HEK293 (cell line): Measurements from ENCODE around the gene CRIP2.

ENCODE experiments used
- CTCF ChIA-PET: fragments of 350-600 bp; formaldehyde crosslinking; extraction: SDS; loops from one replicate; lab custom pipeline; 2021; ENCODE audit warnings: antibody characterized with exemption; lab: Yijun Ruan, JAX
- POLR2A ChIA-PET: fragments of 300-600 bp; formaldehyde crosslinking; extraction: SDS; loops from one replicate; lab custom pipeline; 2020; ENCODE audit warnings: antibody characterized with exemption, inconsistent platforms; lab: Yijun Ruan, JAX
- H3K27ac ChIP-seq: fragments of 200-500 bp; sonication (Bioruptor generic); 2 replicates; pipeline ENCODE4 v1.5.1; 2014; ENCODE audit warnings: low read depth, low read length, control low read depth, inconsistent platforms; ENCODE audit errors: extremely low read depth
- H3K36me3 ChIP-seq, 2 experiments: fragments of 200-500 bp in 1 of 2; sonication (Bioruptor generic) in 1 of 2; 1 replicate in 1 of 2; 2 replicates in 1 of 2; pipeline ENCODE4 v1.5.1; 2014 to 2017; ENCODE audit warnings: inconsistent platforms in 2 of 2, low read length in 2 of 2; ENCODE audit not compliant: control insufficient read depth in 2 of 2, insufficient read depth in 1 of 2
- H3K4me1 ChIP-seq: fragments of 200-500 bp; sonication (Bioruptor generic); 2 replicates; pipeline ENCODE4 v1.5.1; 2014; ENCODE audit warnings: mild to moderate bottlenecking, low read length, inconsistent platforms; ENCODE audit not compliant: control insufficient read depth, insufficient read depth
- H3K4me3 ChIP-seq: 2 replicates; pipeline ENCODE4 v1.5.1; 2011; ENCODE audit warnings: low read depth, mild to moderate bottlenecking, control low read depth, low read length, moderate library complexity
- H3K9me3 ChIP-seq: fragments of 200-500 bp; sonication (Bioruptor generic); 2 replicates; pipeline ENCODE4 v1.5.1; 2014; ENCODE audit warnings: low read depth, low read length, inconsistent platforms; ENCODE audit not compliant: control insufficient read depth, insufficient read depth
- EGR2 ChIP-seq: fragments of 450-650 bp; formaldehyde crosslinking; IDR thresholded peaks from 2 replicates; pipeline ENCODE4 v1.5.1; 2016; ENCODE audit warnings: low read depth, missing biosample characterization, missing genetic modification characterization
- GLI2 ChIP-seq: fragments of 450-650 bp; formaldehyde crosslinking; IDR thresholded peaks from 2 replicates; pipeline ENCODE4; 2017; ENCODE audit warnings: missing biosample characterization, missing genetic modification characterization, low read depth, borderline replicate concordance
- KLF16 ChIP-seq: fragments of 450-650 bp; formaldehyde crosslinking; IDR thresholded peaks from 2 replicates; pipeline ENCODE4 v1.5.1; 2017; ENCODE audit warnings: missing biosample characterization, missing genetic modification characterization
- OSR2 ChIP-seq: fragments of 450-650 bp; formaldehyde crosslinking; IDR thresholded peaks from 2 replicates; pipeline ENCODE4 v1.5.1; 2016; ENCODE audit warnings: missing biosample characterization, missing genetic modification characterization
- SETDB1 ChIP-seq: IDR thresholded peaks from one replicate; pipeline ENCODE4 v1.6.1; 2017; ENCODE audit warnings: mild to moderate bottlenecking, low read length, moderate library complexity, mixed read lengths; ENCODE audit not compliant: insufficient read length
- WT1 ChIP-seq: fragments of 450-650 bp; formaldehyde crosslinking; IDR thresholded peaks from 2 replicates; pipeline ENCODE4 v1.5.1; 2016; ENCODE audit warnings: missing biosample characterization, missing genetic modification characterization
- YY1 ChIP-seq: fragments of 450-650 bp; formaldehyde crosslinking; IDR thresholded peaks from 2 replicates; pipeline ENCODE4 v1.5.1; 2018; ENCODE audit warnings: missing biosample characterization, missing genetic modification characterization
- ZBTB11 ChIP-seq: fragments of 450-650 bp; formaldehyde crosslinking; conservative IDR thresholded peaks from 2 replicates; pipeline ENCODE4 v1.5.1; 2016; ENCODE audit warnings: low read depth, missing biosample characterization, missing genetic modification characterization
- ZBTB48 ChIP-seq: fragments of 450-650 bp; formaldehyde crosslinking; IDR thresholded peaks from 2 replicates; pipeline ENCODE4 v1.5.1; 2016; ENCODE audit warnings: missing biosample characterization, missing genetic modification characterization
- ZBTB7A ChIP-seq: fragments of 450-650 bp; formaldehyde crosslinking; IDR thresholded peaks from 2 replicates; pipeline ENCODE4 v1.5.1; 2016; ENCODE audit warnings: low read depth, missing biosample characterization, missing genetic modification characterization
- ZBTB8A ChIP-seq: fragments of 450-650 bp; formaldehyde crosslinking; IDR thresholded peaks from 2 replicates; pipeline ENCODE4 v1.5.1; 2016; ENCODE audit warnings: missing biosample characterization, missing genetic modification characterization
- ZNF157 ChIP-seq: fragments of 450-650 bp; formaldehyde crosslinking; IDR thresholded peaks from 2 replicates; pipeline ENCODE4 v1.5.1; 2016; ENCODE audit warnings: missing biosample characterization, missing genetic modification characterization
- ZNF24 ChIP-seq: fragments of 450-650 bp; formaldehyde crosslinking; IDR thresholded peaks from 2 replicates; pipeline ENCODE4 v1.5.1; 2016; ENCODE audit warnings: missing biosample characterization, missing genetic modification characterization
- ZNF366 ChIP-seq: fragments of 450-650 bp; formaldehyde crosslinking; conservative IDR thresholded peaks from 2 replicates; pipeline ENCODE4 v1.5.1; 2016; ENCODE audit warnings: missing biosample characterization, missing genetic modification characterization
- ZNF561 ChIP-seq: fragments of 450-650 bp; IDR thresholded peaks from 2 replicates; pipeline ENCODE4 v1.5.1; 2018; ENCODE audit warnings: missing biosample characterization, missing genetic modification characterization, borderline replicate concordance
- ZNF610 ChIP-seq: fragments of 450-650 bp; formaldehyde crosslinking; IDR thresholded peaks from 2 replicates; pipeline ENCODE4 v1.5.1; 2016; ENCODE audit warnings: missing biosample characterization, missing genetic modification characterization, borderline replicate concordance
- ZNF654 ChIP-seq: fragments of 450-650 bp; formaldehyde crosslinking; IDR thresholded peaks from 2 replicates; pipeline ENCODE4 v1.5.1; 2016; ENCODE audit warnings: low read depth, missing biosample characterization, missing genetic modification characterization
- ZNF701 ChIP-seq: fragments of 450-650 bp; formaldehyde crosslinking; IDR thresholded peaks from 2 replicates; pipeline ENCODE4 v1.5.1; 2016; ENCODE audit warnings: missing biosample characterization, missing genetic modification characterization
- TF ChIP-seq, protein P1 (sequence below): fragments of 450-650 bp; formaldehyde crosslinking; IDR thresholded peaks from 2 replicates; pipeline ENCODE4 v1.5.1; 2016; ENCODE audit warnings: missing biosample characterization, missing genetic modification characterization
- TF ChIP-seq, protein P2 (sequence below): fragments of 450-650 bp; formaldehyde crosslinking; IDR thresholded peaks from 2 replicates; pipeline ENCODE4 v1.5.1; 2016; ENCODE audit warnings: missing biosample characterization, missing genetic modification characterization
- TF ChIP-seq, protein P3 (sequence below): fragments of 450-650 bp; formaldehyde crosslinking; IDR thresholded peaks from 2 replicates; pipeline ENCODE4 v1.5.1; 2016; ENCODE audit warnings: missing biosample characterization, missing genetic modification characterization

CRIP2 gene

GRCh38 chr14:105488781-105489541, 14.3 kb downstream of the CRIP2 start (continued):
- TF ChIP-seq ZNF157 (tag by site-specific recombination): no peak
- TF ChIP-seq, all 188 proteins: peak for 0

DNA sequence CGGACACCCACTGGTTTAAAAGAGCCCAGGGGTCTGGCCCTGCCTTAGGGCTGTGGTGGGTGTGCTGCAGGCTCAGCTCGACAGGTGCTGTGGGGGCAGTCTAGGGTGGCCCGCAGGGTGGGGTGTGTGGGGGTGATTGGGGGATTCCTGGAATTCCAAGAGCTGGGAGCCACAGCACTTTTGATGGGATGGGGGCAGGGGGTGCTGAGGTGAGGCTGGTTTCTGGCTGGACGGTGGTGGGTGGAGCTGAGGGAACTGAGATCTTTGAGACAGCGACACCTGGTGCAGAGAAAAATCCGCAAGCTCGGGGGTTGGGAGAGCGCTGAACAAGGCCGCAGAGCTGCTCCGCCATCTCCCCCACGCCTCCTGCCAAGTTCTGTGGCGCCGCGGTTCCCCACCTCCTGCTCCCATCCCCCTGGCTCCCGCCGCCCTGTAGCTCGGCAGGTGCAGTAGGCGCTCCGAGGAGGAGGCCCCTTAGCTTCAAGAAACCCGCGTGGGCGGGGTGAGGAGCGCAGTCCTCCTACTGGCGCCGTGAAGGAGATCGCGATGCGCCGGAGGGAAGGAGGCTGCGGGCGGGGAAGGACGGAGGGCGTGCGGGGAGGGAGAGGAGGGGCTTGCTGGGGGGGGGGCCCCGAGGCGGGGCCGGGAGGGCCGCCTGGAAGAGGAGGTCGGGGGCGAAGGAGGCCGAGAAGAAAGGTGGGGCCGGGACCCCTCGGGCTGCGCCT, 15.1 kb downstream of the CRIP2 start:
- peaks cover 0 to 18% of the 10 kb centered on the region in 2 experiments; a peak in 1 of 3 replicates for H3K36me3 ChIP-seq
- no peaks in the 10 kb centered on the region for H3K9me3 ChIP-seq
- CTCF ChIA-PET: interaction anchor here (0.6 to 5.0 kb wide), 20 partner anchors 8 to 399 kb away, joined by 3 to 83 read pairs (median 5); partner anchors contain the start of gene BRF1
- H3K4me1 ChIP-seq: peaks cover 5% of the 10 kb centered on the region
- H3K4me3 ChIP-seq: peak overlapping the region; percentile 52
- POLR2A ChIA-PET: interaction anchor here (0.7 to 2.1 kb wide), 11 partner anchors 9 to 399 kb away, joined by 3 to 19 read pairs (median 3); partner anchors contain the start of gene PACS2
- peak overlapping the region; percentile 95 for H3K27ac ChIP-seq
- TF ChIP-seq OSR2 (tag by site-specific recombination): peak; percentile 14; the same call in 1 of the 2 replicates
- no peak for TF ChIP-seq GLI2 (tag by site-specific recombination)
- 0 out of 2 replicates have a peak, but pooled peaks have one; percentile 39 for TF ChIP-seq ZNF24 (tag by site-specific recombination)
- TF ChIP-seq KLF16 (tag by site-specific recombination): peak; percentile 70
- TF ChIP-seq ZNF610 (tag by site-specific recombination): peak; percentile 46; the same call in 1 of the 2 replicates
- TF ChIP-seq WT1 (tag by site-specific recombination): 0 out of 2 replicates have a peak, but pooled peaks have one; percentile 8
- peak; percentile 65; the same call in 1 of the 2 replicates for TF ChIP-seq YY1
- TF ChIP-seq ZNF561 (tag by site-specific recombination): peak; percentile 61; the same call in 1 of the 2 replicates
- TF ChIP-seq ZNF701 (tag by site-specific recombination): no peak
- TF ChIP-seq, protein P1, sequence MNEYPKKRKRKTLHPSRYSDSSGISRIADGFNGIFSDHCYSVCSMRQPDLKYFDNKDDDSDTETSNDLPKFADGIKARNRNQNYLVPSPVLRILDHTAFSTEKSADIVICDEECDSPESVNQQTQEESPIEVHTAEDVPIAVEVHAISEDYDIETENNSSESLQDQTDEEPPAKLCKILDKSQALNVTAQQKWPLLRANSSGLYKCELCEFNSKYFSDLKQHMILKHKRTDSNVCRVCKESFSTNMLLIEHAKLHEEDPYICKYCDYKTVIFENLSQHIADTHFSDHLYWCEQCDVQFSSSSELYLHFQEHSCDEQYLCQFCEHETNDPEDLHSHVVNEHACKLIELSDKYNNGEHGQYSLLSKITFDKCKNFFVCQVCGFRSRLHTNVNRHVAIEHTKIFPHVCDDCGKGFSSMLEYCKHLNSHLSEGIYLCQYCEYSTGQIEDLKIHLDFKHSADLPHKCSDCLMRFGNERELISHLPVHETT: 0 out of 2 replicates have a peak, but pooled peaks have one; percentile 30
- TF ChIP-seq, protein P2, sequence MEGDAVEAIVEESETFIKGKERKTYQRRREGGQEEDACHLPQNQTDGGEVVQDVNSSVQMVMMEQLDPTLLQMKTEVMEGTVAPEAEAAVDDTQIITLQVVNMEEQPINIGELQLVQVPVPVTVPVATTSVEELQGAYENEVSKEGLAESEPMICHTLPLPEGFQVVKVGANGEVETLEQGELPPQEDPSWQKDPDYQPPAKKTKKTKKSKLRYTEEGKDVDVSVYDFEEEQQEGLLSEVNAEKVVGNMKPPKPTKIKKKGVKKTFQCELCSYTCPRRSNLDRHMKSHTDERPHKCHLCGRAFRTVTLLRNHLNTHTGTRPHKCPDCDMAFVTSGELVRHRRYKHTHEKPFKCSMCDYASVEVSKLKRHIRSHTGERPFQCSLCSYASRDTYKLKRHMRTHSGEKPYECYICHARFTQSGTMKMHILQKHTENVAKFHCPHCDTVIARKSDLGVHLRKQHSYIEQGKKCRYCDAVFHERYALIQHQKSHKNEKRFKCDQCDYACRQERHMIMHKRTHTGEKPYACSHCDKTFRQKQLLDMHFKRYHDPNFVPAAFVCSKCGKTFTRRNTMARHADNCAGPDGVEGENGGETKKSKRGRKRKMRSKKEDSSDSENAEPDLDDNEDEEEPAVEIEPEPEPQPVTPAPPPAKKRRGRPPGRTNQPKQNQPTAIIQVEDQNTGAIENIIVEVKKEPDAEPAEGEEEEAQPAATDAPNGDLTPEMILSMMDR: peak; percentile 94
- peak; percentile 97 for TF ChIP-seq EGR2 (tag by site-specific recombination)
- TF ChIP-seq ZBTB7A: 0 out of 2 replicates have a peak, but pooled peaks have one; percentile 39
- TF ChIP-seq ZBTB11: peak; percentile 37; the same call in 1 of the 2 replicates
- TF ChIP-seq ZNF366 (tag by site-specific recombination): peak; percentile 88
- TF ChIP-seq SETDB1: no peak
- peak; percentile 51; the same call in 1 of the 2 replicates for TF ChIP-seq ZBTB48 (tag by site-specific recombination)
- TF ChIP-seq, protein P3, sequence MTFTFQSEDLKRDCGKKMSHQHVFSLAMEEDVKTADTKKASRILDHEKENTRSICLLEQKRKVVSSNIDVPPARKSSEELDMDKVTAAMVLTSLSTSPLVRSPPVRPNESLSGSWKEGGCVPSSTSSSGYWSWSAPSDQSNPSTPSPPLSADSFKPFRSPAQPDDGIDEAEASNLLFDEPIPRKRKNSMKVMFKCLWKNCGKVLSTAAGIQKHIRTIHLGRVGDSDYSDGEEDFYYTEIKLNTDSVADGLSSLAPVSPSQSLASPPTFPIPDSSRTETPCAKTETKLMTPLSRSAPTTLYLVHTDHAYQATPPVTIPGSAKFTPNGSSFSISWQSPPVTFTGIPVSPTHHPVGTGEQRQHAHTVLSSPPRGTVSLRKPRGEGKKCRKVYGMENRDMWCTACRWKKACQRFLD (tag by site-specific recombination): no peak
- TF ChIP-seq ZBTB8A (tag by site-specific recombination): peak; percentile 81
- peak; percentile 44 for TF ChIP-seq ZNF654 (tag by site-specific recombination)
